ENCODE measurements around the gene CREG2. TPM values are rescaled to one million over a fixed set of nuclear protein-coding genes. Genes with fewer than 3 reads are reported as not detected.

The CREG2 gene
- total RNA-seq, 5 donors from 2014 or later (not counting 1 experiment from before 2014, with no cell fraction given) = 0.13 TPM; not detected in 4

DNA sequence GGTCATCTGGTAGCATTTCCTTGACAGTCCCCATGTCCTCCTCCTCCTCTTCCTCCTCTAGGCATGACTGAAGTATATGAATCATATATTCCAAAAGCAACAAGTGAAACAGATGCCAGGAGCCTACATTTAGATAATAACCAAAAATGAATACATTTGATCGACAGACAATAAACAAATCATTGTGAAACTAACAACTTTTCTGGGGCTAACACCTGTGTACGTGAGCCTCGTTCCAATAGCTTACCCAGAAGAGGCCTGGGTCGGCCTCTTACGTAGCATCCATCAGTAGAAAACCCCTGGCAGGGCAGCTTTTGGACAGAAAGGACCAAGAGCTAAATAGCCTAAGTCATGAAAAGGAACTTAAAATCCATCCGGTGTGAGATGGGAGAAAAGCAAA is 15.3 kb upstream of the CREG2 start:
- H3K9me3 Mint-ChIP-seq = no peaks in the 10 kb centered on the region
- H3K36me3 Mint-ChIP-seq = no peaks in the 10 kb centered on the region
- peaks cover 0 to 5% (median 0%) of the 10 kb centered on the region in 3 donors for H3K4me1 Mint-ChIP-seq
- DNase-seq (no peak), ATAC-seq (replicated peaks in 1 of 4) (no peak)
- no peak overlapping the region for H3K27ac Mint-ChIP-seq
- H3K36me3 ChIP-seq (ENCODE audit: control insufficient read depth in 2 of 2, extremely low read depth in 1 of 2, insufficient read depth in 1 of 2, low read length in 1 of 2) = no peaks in the 10 kb centered on the region
- peaks cover 0 to 21% of the 10 kb centered on the region in 2 experiments for H3K27me3 ChIP-seq (replicated peaks in 1 of 2; ENCODE audit: control insufficient read depth in 2 of 2, extremely low read depth in 1 of 2, insufficient read depth in 2 of 2, low read length in 1 of 2)
- H3K27ac ChIP-seq (ENCODE audit: low read length) = no peak overlapping the region
- peaks cover 21 to 23% of the 10 kb centered on the region in 2 donors for H3K27me3 Mint-ChIP-seq
- WGBS (ENCODE audit: insufficient coverage) = 49% methylated on average over 5 of the region's 6 CpGs
- no peak overlapping the region for H3K4me3 Mint-ChIP-seq
- POLR2A ChIA-PET = no interaction called here
- CTCF ChIA-PET = no interaction called here
- H3K4me3 ChIP-seq (ENCODE audit: control insufficient read depth in 1 of 2, extremely low read depth in 1 of 2, low read length in 1 of 2) = no peak overlapping the region
- no peaks in the 10 kb centered on the region for H3K4me1 ChIP-seq (ENCODE audit: control insufficient read depth in 1 of 2, extremely low read depth in 1 of 2, insufficient read depth in 2 of 2, low read length in 2 of 2)
- no peaks in the 10 kb centered on the region for H3K9me3 ChIP-seq

- H3K27me3 Mint-ChIP-seq = peaks cover 21 to 23% of the 10 kb centered on the region in 2 donors
- peaks cover 0 to 5% (median 0%) of the 10 kb centered on the region in 3 donors for H3K4me1 Mint-ChIP-seq
- H3K27me3 ChIP-seq (replicated peaks in 1 of 2; ENCODE audit: control insufficient read depth in 2 of 2, extremely low read depth in 1 of 2, insufficient read depth in 2 of 2, low read length in 1 of 2) = peaks cover 0 to 19% of the 10 kb centered on the region in 2 experiments
- ChIA-PET POLR2A (no interaction called here), CTCF (no interaction called here)
- no peaks in the 10 kb centered on the region for H3K36me3 ChIP-seq (ENCODE audit: control insufficient read depth in 2 of 2, extremely low read depth in 1 of 2, insufficient read depth in 1 of 2, low read length in 1 of 2)
- H3K4me1 ChIP-seq (ENCODE audit: control insufficient read depth in 1 of 2, extremely low read depth in 1 of 2, insufficient read depth in 2 of 2, low read length in 2 of 2) = no peaks in the 10 kb centered on the region
- no peak for DNase-seq
- no peaks in the 10 kb centered on the region for H3K9me3 Mint-ChIP-seq
- no peak overlapping the region for H3K27ac ChIP-seq (ENCODE audit: low read length)
- H3K36me3 Mint-ChIP-seq = no peaks in the 10 kb centered on the region
- WGBS (ENCODE audit: insufficient coverage) = no CpG with 5 or more reads among the region's 5 CpGs
- H3K4me3 ChIP-seq (ENCODE audit: control insufficient read depth in 1 of 2, extremely low read depth in 1 of 2, low read length in 1 of 2) = no peak overlapping the region
- H3K9me3 ChIP-seq = no peaks in the 10 kb centered on the region
- no peak overlapping the region for H3K4me3 Mint-ChIP-seq
- ATAC-seq (replicated peaks in 1 of 4) = no peak
- no peak overlapping the region for H3K27ac Mint-ChIP-seq
These were observed 14.6 kb upstream of the CREG2 start for GRCh38 chr2:101401906-101402305.

- Histone ChIP-seq H3K36me3 (ENCODE audit: control insufficient read depth in 2 of 2, extremely low read depth in 1 of 2, insufficient read depth in 1 of 2, low read length in 1 of 2) (no peaks in the 10 kb centered on the region), H3K27ac (ENCODE audit: low read length) (no peak overlapping the region), H3K4me1 (ENCODE audit: control insufficient read depth in 1 of 2, extremely low read depth in 1 of 2, insufficient read depth in 2 of 2, low read length in 2 of 2) (no peaks in the 10 kb centered on the region), H3K9me3 (no peaks in the 10 kb centered on the region), H3K27me3 (replicated peaks in 1 of 2; ENCODE audit: control insufficient read depth in 2 of 2, extremely low read depth in 1 of 2, insufficient read depth in 2 of 2, low read length in 1 of 2) (peaks cover 0 to 19% of the 10 kb centered on the region in 2 experiments), H3K4me3 (ENCODE audit: control insufficient read depth in 1 of 2, extremely low read depth in 1 of 2, low read length in 1 of 2) (no peak overlapping the region)
- ATAC-seq (replicated peaks in 1 of 4) (no peak), DNase-seq (no peak)
- ChIA-PET CTCF (no interaction called here), POLR2A (no interaction called here)
- Mint-ChIP-seq H3K27ac (no peak overlapping the region), H3K27me3 (peaks cover 21 to 23% of the 10 kb centered on the region in 2 donors), H3K4me1 (peaks cover 0 to 5% (median 0%) of the 10 kb centered on the region in 3 donors), H3K4me3 (no peak overlapping the region), H3K36me3 (peaks cover under 1% of the 10 kb centered on the region), H3K9me3 (no peaks in the 10 kb centered on the region)
- WGBS (ENCODE audit: insufficient coverage) = 89% methylated on average over 4 of the region's 8 CpGs
These were observed 14.0 kb upstream of the CREG2 start for GRCh38 chr2:101401326-101401665.

DNA sequence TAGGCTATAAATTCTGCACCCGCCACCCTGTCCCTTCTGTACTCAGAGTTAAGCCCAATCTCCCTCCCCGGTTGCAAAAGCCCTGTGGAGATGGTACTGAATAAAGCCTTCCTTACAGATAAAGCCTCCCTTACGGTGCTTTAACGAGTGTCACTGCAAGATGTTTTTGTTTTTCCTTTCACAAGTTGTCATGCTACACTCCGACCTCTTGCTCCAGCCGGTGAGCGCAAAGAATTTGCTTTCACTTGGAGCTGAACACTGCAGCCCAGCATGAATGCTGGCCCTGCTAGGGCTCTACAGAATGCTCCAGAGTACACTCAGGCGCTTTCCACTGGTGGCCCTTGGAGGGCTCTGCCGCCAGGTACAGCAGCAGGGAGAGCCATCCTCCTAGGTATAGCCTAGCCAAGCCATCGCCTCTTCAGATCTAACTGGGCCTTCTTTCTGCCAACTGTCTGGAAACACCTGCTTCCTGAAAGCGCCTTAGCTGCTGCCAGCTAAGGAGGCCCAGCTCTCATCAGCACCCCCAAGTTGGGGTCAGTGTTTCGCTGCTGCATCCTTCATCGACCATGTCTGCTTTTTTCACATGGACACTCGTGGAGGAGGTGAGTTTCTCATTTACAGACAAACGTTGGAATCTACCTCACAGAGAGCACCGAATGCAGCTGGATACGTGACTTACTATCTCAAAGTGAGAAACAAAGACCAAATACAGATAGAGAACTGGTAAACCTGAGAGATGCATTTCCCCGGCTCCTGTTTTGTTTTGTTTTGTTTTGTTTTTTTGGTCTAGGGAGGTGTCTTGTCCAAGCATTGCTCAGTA is 13.4 kb upstream of the CREG2 start:
- Histone ChIP-seq H3K36me3 (ENCODE audit: control insufficient read depth in 2 of 2, extremely low read depth in 1 of 2, insufficient read depth in 1 of 2, low read length in 1 of 2) (no peaks in the 10 kb centered on the region), H3K27me3 (replicated peaks in 1 of 2; ENCODE audit: control insufficient read depth in 2 of 2, extremely low read depth in 1 of 2, insufficient read depth in 2 of 2, low read length in 1 of 2) (peaks cover 0 to 19% of the 10 kb centered on the region in 2 experiments), H3K9me3 (no peaks in the 10 kb centered on the region), H3K27ac (ENCODE audit: low read length) (no peak overlapping the region), H3K4me3 (ENCODE audit: control insufficient read depth in 1 of 2, extremely low read depth in 1 of 2, low read length in 1 of 2) (no peak overlapping the region), H3K4me1 (ENCODE audit: control insufficient read depth in 1 of 2, extremely low read depth in 1 of 2, insufficient read depth in 2 of 2, low read length in 2 of 2) (no peaks in the 10 kb centered on the region)
- no peak for DNase-seq
- H3K4me1 Mint-ChIP-seq = peaks cover 0 to 3% (median 0%) of the 10 kb centered on the region in 3 donors
- H3K27me3 Mint-ChIP-seq = peaks cover 23 to 26% of the 10 kb centered on the region in 2 donors
- CTCF ChIA-PET = no interaction called here
- peaks cover 4% of the 10 kb centered on the region for H3K36me3 Mint-ChIP-seq
- ATAC-seq (replicated peaks in 1 of 4) = no peak
- 73% methylated on average over 8 of the region's 18 CpGs for WGBS (ENCODE audit: insufficient coverage)
- POLR2A ChIA-PET = no interaction called here
- H3K4me3 Mint-ChIP-seq = no peak overlapping the region
- H3K9me3 Mint-ChIP-seq = peaks cover 0 to 3% (median 0%) of the 10 kb centered on the region in 3 donors
- H3K27ac Mint-ChIP-seq = no peak overlapping the region

- peaks cover 4% of the 10 kb centered on the region for H3K36me3 Mint-ChIP-seq
- no peak for DNase-seq
- CTCF ChIA-PET = interaction anchor here in 1 of 2 donors (0.5 kb wide), 1 partner anchor 103 kb away, joined by 4 read pairs; no protein-coding TSS in a partner anchor
These were observed 12.7 kb upstream of the CREG2 start for GRCh38 chr2:101400048-101400447.

GRCh38 chr2:101399021-101399799 is 11.9 kb upstream of the CREG2 start:
- peaks cover 4% of the 10 kb centered on the region for H3K36me3 Mint-ChIP-seq
- ChIA-PET POLR2A (interaction anchor here in 1 of 2 donors (0.5 kb wide), 1 partner anchor 8 kb away, joined by 4 read pairs; no protein-coding TSS in a partner anchor), CTCF (interaction anchor here in 1 of 2 donors (0.5 kb wide), 1 partner anchor 104 kb away, joined by 4 read pairs; no protein-coding TSS in a partner anchor)
- 96% methylated on average over 8 of the region's 11 CpGs for WGBS (ENCODE audit: insufficient coverage)
- no peak for ATAC-seq (replicated peaks in 1 of 4)
- H3K27ac Mint-ChIP-seq = no peak overlapping the region
- H3K27ac ChIP-seq (ENCODE audit: low read length) = no peak overlapping the region
- H3K4me1 ChIP-seq (ENCODE audit: control insufficient read depth in 1 of 2, extremely low read depth in 1 of 2, insufficient read depth in 2 of 2, low read length in 2 of 2) = no peaks in the 10 kb centered on the region
- peaks cover 26 to 27% of the 10 kb centered on the region in 2 donors for H3K27me3 Mint-ChIP-seq
- H3K36me3 ChIP-seq (ENCODE audit: control insufficient read depth in 2 of 2, extremely low read depth in 1 of 2, insufficient read depth in 1 of 2, low read length in 1 of 2) = no peaks in the 10 kb centered on the region
- no peaks in the 10 kb centered on the region for H3K9me3 ChIP-seq
- peaks cover 0 to 3% (median 0%) of the 10 kb centered on the region in 3 donors for H3K9me3 Mint-ChIP-seq
- H3K4me3 Mint-ChIP-seq = no peak overlapping the region
- DNase-seq = no peak
- peaks cover 0 to 24% of the 10 kb centered on the region in 2 experiments for H3K27me3 ChIP-seq (replicated peaks in 1 of 2; ENCODE audit: control insufficient read depth in 2 of 2, extremely low read depth in 1 of 2, insufficient read depth in 2 of 2, low read length in 1 of 2)
- H3K4me1 Mint-ChIP-seq = peaks cover 0 to 3% (median 0%) of the 10 kb centered on the region in 3 donors
- no peak overlapping the region for H3K4me3 ChIP-seq (ENCODE audit: control insufficient read depth in 1 of 2, extremely low read depth in 1 of 2, low read length in 1 of 2)

More at GRCh38 chr2:101400048-101400447, 12.7 kb upstream of the CREG2 start:
- no peak for ATAC-seq (replicated peaks in 1 of 4)
- no peak overlapping the region for H3K27ac ChIP-seq (ENCODE audit: low read length)
- no peaks in the 10 kb centered on the region for H3K9me3 ChIP-seq
- H3K4me1 Mint-ChIP-seq = peaks cover 0 to 3% (median 0%) of the 10 kb centered on the region in 3 donors
- POLR2A ChIA-PET = interaction anchor here in 1 of 2 donors (0.5 kb wide), 1 partner anchor 9 kb away, joined by 4 read pairs; no protein-coding TSS in a partner anchor
- H3K9me3 Mint-ChIP-seq = peaks cover 0 to 3% (median 0%) of the 10 kb centered on the region in 3 donors
- H3K4me3 ChIP-seq (ENCODE audit: control insufficient read depth in 1 of 2, extremely low read depth in 1 of 2, low read length in 1 of 2) = no peak overlapping the region
- no peaks in the 10 kb centered on the region for H3K36me3 ChIP-seq (ENCODE audit: control insufficient read depth in 2 of 2, extremely low read depth in 1 of 2, insufficient read depth in 1 of 2, low read length in 1 of 2)
- H3K4me3 Mint-ChIP-seq = no peak overlapping the region
- peaks cover 0 to 23% of the 10 kb centered on the region in 2 experiments for H3K27me3 ChIP-seq (replicated peaks in 1 of 2; ENCODE audit: control insufficient read depth in 2 of 2, extremely low read depth in 1 of 2, insufficient read depth in 2 of 2, low read length in 1 of 2)
- no peaks in the 10 kb centered on the region for H3K4me1 ChIP-seq (ENCODE audit: control insufficient read depth in 1 of 2, extremely low read depth in 1 of 2, insufficient read depth in 2 of 2, low read length in 2 of 2)
- H3K27ac Mint-ChIP-seq = no peak overlapping the region
- 82% methylated on average over 6 of the region's 8 CpGs for WGBS (ENCODE audit: insufficient coverage)
- peaks cover 23 to 26% of the 10 kb centered on the region in 2 donors for H3K27me3 Mint-ChIP-seq
